ENCODE results near the gene CPSF3.

GRCh38 chr2:9461079-9461478 is 37.6 kb downstream of the CPSF3 start:
- TF ChIP-seq CTCF (IDR thresholded peaks at IDR 0.05) = no peak
- no peak for TF ChIP-seq POLR2AphosphoS5 (IDR thresholded peaks at IDR 0.05)
